ENCODE data around the gene GGCX. TPM values are rescaled to one million over a fixed set of nuclear protein-coding genes. Genes with fewer than 3 reads are reported as not detected.

Gene GGCX
- total and polyA plus RNA-seq, 2 of the 13 experiments (the other 11 are each of a cell fraction or from before 2014, with no cell fraction given) = 72.5 to 103 TPM

DNA sequence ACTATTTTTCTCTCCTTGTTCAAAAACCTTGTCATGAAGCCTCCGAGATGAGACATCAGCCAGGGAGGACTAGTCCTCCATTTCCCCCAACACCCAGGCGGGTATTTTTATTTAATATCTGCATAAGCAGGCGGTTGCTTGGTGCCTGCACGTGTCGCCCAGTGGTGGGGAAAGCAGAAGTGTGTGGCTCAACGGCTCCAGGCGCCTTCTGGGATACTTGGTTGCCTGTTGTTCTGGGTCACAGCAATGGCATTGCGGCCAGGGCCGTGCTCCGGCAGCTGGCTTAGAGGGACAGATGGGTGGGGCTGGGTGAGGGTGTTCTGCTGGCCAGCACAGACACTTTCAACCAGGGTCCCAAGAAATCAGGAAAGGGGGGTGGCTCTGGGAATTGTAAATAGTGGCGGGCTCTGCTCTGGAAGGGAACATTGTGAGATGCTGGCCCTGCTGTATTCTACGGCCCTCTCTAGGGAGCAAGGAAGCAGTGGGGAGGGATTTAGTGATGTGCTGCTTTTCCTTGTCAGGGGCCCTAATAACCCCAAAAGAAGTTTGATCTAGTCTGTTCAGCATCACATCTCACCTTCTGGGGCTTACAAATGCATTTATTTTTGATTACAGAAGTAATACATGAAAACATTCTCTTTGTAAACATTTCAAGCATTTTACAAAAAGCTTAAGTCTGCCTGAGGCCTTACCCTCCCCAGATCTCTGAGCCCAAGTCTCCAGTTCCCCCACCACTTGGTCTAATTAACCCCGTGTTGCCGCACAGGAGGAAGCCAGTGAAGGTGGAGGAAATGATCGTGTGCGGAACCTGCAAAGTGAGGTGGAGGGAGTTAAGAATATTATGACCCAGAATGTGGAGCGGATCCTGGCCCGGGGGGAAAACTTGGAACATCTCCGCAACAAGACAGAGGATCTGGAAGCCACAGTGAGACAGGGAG, 17.2 kb upstream of the GGCX start (continued):
- TF ChIP-seq, protein P1, sequence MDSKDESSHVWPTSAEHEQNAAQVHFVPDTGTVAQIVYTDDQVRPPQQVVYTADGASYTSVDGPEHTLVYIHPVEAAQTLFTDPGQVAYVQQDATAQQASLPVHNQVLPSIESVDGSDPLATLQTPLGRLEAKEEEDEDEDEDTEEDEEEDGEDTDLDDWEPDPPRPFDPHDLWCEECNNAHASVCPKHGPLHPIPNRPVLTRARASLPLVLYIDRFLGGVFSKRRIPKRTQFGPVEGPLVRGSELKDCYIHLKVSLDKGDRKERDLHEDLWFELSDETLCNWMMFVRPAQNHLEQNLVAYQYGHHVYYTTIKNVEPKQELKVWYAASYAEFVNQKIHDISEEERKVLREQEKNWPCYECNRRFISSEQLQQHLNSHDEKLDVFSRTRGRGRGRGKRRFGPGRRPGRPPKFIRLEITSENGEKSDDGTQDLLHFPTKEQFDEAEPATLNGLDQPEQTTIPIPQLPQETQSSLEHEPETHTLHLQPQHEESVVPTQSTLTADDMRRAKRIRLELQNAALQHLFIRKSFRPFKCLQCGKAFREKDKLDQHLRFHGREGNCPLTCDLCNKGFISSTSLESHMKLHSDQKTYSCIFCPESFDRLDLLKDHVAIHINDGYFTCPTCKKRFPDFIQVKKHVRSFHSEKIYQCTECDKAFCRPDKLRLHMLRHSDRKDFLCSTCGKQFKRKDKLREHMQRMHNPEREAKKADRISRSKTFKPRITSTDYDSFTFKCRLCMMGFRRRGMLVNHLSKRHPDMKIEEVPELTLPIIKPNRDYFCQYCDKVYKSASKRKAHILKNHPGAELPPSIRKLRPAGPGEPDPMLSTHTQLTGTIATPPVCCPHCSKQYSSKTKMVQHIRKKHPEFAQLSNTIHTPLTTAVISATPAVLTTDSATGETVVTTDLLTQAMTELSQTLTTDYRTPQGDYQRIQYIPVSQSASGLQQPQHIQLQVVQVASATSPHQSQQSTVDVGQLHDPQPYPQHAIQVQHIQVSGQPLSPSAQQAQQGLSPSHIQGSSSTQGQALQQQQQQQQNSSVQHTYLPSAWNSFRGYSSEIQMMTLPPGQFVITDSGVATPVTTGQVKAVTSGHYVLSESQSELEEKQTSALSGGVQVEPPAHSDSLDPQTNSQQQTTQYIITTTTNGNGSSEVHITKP (CRISPR knock-in tag; IDR thresholded peaks at IDR 0.05; ENCODE audit: low read depth) = no peak
- TF ChIP-seq, protein P2, sequence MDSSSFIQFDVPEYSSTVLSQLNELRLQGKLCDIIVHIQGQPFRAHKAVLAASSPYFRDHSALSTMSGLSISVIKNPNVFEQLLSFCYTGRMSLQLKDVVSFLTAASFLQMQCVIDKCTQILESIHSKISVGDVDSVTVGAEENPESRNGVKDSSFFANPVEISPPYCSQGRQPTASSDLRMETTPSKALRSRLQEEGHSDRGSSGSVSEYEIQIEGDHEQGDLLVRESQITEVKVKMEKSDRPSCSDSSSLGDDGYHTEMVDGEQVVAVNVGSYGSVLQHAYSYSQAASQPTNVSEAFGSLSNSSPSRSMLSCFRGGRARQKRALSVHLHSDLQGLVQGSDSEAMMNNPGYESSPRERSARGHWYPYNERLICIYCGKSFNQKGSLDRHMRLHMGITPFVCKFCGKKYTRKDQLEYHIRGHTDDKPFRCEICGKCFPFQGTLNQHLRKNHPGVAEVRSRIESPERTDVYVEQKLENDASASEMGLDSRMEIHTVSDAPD (CRISPR knock-in tag; IDR thresholded peaks at IDR 0.05) = 0 out of 2 replicates have a peak, but pooled peaks have one; percentile 40
- TF ChIP-seq ELF3 (CRISPR knock-in tag; IDR thresholded peaks at IDR 0.05) (no peak), ZNF33B (CRISPR knock-in tag; IDR thresholded peaks at IDR 0.05) (no peak), RAD51 (IDR thresholded peaks at IDR 0.05; ENCODE audit: borderline replicate concordance) (no peak), CREM (IDR thresholded peaks at IDR 0.05) (no peak), CREM (CRISPR knock-in tag; IDR thresholded peaks at IDR 0.05) (no peak), CHD2 (IDR thresholded peaks at IDR 0.05; ENCODE audit: low read depth, low read length) (no peak), ZNF746 (CRISPR knock-in tag; IDR thresholded peaks at IDR 0.05) (0 out of 2 replicates have a peak, but pooled peaks have one; percentile 5), SAP130 (CRISPR knock-in tag; IDR thresholded peaks at IDR 0.05; ENCODE audit: low read depth) (peak; percentile 53; the same call in 1 of the 2 replicates), RXRB (CRISPR knock-in tag; IDR thresholded peaks at IDR 0.05; ENCODE audit: borderline replicate concordance) (no peak), KDM2A (CRISPR knock-in tag; IDR thresholded peaks at IDR 0.05; ENCODE audit: borderline replicate concordance, low read depth) (peak; percentile 12; the same call in 1 of the 2 replicates), ZNF143 (CRISPR knock-in tag; IDR thresholded peaks at IDR 0.05) (peak; percentile 38; the same call in 1 of the 2 replicates), ZNF605 (CRISPR knock-in tag; IDR thresholded peaks at IDR 0.05) (no peak), ZNF510 (CRISPR knock-in tag; IDR thresholded peaks at IDR 0.05; ENCODE audit: low read depth) (0 out of 2 replicates have a peak, but pooled peaks have one; percentile 18), SMYD3 (CRISPR knock-in tag; IDR thresholded peaks at IDR 0.05) (0 out of 2 replicates have a peak, but pooled peaks have one; percentile 33), GATAD1 (CRISPR knock-in tag; IDR thresholded peaks at IDR 0.05) (0 out of 2 replicates have a peak, but pooled peaks have one; percentile 26), THAP11 (CRISPR knock-in tag; IDR thresholded peaks at IDR 0.05) (no peak; the same call in 1 of the 2 replicates), ZBTB21 (CRISPR knock-in tag; IDR thresholded peaks at IDR 0.05) (no peak), ATF7 (IDR thresholded peaks at IDR 0.05) (no peak), ATF7 (CRISPR knock-in tag; IDR thresholded peaks at IDR 0.05) (no peak)
- TF ChIP-seq, protein P3, sequence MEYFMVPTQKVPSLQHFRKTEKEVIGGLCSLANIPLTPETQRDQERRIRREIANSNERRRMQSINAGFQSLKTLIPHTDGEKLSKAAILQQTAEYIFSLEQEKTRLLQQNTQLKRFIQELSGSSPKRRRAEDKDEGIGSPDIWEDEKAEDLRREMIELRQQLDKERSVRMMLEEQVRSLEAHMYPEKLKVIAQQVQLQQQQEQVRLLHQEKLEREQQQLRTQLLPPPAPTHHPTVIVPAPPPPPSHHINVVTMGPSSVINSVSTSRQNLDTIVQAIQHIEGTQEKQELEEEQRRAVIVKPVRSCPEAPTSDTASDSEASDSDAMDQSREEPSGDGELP (IDR thresholded peaks at IDR 0.05; ENCODE audit: borderline replicate concordance, low read depth) = peak; percentile 25; the same call in 1 of the 2 replicates
- TF ChIP-seq, protein P4, sequence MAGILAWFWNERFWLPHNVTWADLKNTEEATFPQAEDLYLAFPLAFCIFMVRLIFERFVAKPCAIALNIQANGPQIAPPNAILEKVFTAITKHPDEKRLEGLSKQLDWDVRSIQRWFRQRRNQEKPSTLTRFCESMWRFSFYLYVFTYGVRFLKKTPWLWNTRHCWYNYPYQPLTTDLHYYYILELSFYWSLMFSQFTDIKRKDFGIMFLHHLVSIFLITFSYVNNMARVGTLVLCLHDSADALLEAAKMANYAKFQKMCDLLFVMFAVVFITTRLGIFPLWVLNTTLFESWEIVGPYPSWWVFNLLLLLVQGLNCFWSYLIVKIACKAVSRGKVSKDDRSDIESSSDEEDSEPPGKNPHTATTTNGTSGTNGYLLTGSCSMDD (CRISPR knock-in tag; IDR thresholded peaks at IDR 0.05) = no peak

Data from HepG2 (cell line).